ENCODE data around the gene DNAH12.
A peak's percentile ranks its signal among the peaks of the same experiment; 100 is the strongest.

Gene DNAH12, protein sequence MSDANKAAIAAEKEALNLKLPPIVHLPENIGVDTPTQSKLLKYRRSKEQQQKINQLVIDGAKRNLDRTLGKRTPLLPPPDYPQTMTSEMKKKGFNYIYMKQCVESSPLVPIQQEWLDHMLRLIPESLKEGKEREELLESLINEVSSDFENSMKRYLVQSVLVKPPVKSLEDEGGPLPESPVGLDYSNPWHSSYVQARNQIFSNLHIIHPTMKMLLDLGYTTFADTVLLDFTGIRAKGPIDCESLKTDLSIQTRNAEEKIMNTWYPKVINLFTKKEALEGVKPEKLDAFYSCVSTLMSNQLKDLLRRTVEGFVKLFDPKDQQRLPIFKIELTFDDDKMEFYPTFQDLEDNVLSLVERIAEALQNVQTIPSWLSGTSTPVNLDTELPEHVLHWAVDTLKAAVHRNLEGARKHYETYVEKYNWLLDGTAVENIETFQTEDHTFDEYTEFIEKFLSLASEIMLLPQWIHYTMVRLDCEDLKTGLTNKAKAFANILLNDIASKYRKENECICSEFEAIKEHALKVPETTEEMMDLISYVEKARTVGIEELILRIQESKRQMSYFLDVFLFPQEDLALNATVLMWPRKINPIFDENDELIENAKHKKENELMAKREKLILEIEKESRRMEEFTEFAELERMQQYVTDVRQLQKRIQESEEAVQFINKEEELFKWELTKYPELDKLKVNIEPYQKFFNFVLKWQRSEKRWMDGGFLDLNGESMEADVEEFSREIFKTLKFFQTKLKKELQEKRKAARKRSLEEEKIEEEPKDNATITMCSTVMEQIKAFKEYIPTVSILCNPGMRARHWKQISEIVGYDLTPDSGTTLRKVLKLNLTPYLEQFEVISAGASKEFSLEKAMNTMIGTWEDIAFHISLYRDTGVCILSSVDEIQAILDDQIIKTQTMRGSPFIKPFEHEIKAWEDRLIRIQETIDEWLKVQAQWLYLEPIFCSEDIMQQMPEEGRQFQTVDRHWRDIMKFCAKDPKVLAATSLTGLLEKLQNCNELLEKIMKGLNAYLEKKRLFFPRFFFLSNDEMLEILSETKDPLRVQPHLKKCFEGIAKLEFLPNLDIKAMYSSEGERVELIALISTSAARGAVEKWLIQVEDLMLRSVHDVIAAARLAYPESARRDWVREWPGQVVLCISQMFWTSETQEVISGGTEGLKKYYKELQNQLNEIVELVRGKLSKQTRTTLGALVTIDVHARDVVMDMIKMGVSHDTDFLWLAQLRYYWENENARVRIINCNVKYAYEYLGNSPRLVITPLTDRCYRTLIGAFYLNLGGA (N-terminal part only)

DNA sequence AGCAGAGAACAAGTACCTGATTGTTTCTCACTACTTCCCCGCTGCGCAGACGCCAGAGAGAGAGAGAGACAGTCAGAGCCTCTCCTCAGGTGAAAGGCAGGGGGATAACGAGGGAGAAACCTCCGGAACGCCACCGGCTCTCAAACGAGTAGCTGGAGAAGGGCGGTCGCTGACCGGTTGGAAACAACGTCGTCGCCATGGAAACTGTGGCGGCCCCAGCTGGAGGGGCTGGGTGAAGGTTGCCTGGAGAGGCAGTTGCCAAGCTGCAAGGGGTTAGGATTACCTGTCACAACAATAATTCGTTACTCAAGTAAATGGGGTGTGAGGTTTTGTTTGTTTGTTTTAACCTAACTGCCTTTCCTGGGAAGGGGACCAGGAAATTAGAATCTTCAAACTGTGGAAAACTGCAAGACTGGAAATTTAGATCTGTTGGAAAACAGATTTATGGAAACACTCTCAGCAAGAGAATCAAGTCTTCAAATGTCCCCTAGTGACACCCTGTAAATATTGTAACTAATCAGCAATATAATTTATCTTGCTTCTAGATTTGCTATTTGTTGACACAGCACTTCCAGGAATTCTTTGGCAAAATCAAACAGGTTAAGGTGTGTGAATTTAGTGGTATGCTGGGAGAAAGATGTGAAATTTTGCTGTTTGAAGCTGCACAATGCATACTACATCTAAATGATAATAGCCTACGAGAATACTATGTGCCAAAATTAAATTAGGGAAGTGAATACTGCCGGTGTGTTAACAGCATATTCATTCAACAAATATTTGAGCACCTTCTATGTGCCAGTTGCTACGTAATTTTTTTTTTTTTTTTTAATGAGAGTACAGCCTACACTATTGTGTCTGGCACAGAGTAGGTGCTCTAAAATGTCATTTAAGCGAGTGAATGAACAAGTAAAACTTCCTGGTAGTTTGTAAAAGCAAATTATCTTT lies at the start of gene DNAH12:
TSS of gene DNAH12 (minus strand) at position 164 of the 945 bp plus-strand sequence. CDS start 1,474 bp downstream, outside the sequence.
- DNase-seq: peak; percentile 79

DNA sequence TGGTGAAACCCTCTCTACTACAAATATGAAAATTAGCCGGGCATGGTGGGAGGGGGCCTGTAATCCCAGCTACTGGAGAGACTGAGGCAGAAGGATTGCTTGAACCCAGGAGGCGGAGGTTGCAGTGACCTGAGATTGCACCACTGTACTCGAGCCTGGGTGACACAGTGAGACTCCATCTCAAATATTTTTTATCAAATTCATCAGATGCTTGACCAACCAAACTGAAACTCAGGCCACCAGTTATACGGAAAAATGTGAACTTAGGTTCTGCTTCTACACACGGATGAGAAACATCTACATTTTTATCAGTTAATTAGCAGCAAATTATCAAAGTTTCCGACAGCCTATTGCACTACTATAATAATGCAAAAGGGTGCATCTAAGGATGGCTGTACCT lies 48.2 kb upstream of the DNAH12 start:
- no peak for DNase-seq

DNA sequence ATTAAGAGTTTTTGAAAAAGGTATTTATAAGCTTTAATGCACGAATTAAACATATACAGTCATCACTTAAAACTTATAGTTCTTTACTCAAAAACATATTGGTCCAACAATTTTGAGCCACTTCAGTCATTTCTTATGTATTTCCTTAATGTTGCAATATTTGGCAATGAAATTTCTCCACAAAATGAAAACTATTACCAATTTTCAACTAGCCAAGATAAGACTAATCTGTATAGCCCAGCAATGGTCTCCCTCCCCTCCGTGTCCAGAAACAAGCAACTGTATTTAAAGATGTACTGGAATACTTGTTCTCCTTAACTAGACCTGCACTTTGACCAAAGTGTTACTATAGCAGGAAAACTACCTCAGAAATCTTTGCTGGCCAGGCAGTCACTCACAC lies 43.8 kb upstream of the DNAH12 start:
- DNase-seq: no peak

DNA sequence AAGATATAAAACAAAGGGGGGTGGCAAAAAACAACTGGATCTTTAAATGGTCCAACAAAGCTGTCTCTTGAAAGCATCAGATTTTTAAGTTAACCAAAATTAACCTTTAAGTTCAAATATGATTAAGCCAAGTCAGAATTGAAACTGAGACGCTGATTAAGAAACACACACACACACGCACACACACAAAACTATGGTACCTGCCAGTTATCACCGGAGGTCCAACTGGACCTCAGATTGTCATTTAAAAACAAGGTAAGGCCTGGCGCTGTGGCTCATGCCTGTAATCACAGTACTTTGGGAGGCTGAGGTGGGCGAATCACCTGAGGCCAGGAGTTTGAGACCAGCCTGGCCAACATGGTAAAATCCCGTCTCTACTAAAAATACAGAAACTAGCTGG lies 42.6 kb upstream of the DNAH12 start:
- no peak for DNase-seq

DNA sequence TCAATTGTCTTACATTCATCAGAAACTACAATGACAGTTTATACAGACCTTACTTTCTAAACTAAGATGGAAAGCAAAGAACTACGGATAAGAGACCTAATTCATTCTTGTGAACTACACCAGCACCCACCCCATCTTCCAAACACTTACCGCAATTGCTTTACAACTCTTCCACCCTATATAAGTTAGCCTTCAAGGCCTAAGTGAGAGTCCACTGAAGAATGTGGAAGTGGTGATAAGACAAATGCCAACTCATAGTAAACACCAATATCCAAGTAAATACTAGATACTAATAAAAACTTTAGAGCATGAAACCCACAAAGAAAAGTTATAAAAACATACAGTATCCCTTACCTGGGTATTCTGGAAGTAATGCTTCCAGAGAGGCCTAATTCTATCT lies 39.4 kb upstream of the DNAH12 start:
- no peak for DNase-seq

DNA sequence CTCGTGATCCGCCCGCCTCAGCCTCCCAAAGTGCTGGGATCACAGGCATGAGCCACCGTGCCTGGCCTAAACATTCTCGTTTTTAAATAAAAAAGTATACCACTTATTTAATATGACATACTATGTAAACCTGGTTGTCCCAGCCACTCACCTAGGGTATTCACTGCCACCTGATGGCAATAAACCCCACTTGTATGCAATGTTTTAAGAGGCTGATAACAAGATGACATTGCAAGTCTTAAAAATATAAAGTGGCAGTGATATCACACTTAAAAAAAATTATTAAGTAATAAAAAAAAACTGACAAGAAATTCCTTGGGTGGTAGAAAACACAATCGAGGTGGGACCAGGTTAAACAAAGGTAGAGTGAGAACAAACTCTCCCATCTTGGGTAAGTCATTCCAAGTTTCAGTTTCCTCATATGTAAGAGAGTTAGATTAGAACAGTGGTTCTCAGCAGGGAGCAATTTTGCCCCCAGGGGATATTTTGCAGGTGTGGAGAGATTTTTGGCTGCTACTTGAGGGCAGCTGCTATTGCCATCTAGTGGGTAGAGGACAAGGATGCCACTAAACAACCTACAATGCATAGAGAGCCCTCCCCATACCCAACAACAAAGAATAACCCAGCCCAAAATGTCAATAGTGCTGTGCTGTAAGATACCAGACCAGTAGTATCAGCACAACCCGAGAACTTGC lies 38.5 kb upstream of the DNAH12 start:
- DNase-seq: no peak

DNA sequence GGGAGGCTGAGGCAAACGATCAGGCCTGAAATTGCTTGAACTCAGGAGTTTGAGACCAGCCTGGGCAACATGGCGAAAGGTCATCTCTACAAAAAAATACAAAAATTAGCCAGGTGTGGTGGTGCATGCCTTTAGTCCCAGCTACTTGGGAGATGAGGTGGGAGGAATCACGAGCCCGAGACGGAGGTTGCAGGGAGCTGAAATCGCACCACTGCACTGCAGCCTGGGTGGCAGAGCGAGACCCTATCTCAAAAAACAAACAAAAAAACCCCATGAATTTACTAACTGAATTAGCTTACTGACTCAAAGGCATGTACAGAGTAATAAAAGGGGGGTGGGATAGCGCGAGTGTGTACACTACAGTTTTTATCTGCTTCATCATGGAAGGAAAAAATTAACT lies 33.7 kb upstream of the DNAH12 start:
- no peak for DNase-seq

DNA sequence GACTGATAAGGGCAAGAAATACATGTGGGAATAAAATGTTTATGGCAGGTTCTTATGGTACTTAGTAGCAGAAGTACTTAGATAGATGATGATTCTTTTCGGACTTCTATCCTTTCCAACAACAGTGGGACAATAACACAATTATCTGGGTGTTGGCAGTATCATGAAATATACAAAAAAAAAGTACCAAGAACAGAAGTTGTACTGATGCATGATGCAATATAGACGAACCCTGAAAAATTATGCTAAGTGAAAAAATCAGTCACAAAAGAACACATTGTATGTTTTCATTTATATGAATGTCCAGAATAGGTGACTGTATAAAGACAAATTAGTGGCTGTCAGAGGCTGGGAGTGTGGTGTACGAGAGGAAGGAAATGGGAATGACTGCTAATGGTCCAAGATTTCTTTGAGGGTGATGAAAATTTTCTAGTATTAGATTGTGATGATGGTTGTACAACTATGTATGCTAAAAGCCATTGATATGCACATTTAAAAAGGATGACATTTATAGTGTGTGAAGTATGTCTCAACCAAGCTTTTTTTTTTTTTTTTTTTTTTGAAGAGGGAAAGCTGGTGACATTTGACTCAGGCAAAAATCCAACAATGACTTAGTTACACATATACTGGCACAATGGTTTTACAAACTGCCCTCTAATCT lies 32.0 kb upstream of the DNAH12 start:
- DNase-seq: no peak

DNA sequence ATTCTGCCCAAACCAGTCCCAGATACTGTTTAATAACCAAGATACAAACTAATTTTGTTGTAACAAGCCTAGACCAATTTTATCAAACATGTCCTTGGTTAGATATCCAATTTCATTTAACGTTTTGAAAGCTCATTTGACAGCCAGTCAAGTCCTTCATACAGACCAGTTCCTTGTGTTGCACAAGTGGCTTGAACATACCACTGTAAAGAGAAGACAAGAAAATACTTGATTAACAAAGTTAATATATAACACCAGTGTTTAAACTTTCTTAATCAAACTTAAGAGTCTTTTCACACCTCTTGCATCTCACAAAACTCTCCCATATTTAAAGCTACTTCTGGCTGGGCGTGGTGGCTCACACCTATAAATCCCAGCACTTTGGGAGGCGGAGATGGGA lies 28.0 kb upstream of the DNAH12 start:
- no peak for DNase-seq

DNA sequence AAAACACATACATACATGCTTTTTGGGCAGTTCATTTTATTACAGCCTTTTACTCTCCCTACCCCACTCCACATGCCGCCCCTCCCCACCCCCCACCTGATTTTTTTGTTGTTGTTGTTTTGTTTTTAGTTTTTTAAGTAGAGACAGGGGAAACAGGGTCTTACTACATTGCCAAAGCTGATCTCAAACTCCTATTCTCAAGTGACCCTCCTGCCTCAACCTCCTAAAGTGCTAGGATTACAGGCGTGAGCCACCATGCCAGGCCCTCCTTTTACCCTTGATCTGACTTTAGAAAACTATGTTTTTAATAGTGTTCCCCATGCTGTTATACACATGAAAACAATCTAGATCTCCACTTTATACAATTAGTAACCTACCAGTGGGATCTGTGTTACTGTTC lies 26.7 kb upstream of the DNAH12 start:
- no peak for DNase-seq

DNA sequence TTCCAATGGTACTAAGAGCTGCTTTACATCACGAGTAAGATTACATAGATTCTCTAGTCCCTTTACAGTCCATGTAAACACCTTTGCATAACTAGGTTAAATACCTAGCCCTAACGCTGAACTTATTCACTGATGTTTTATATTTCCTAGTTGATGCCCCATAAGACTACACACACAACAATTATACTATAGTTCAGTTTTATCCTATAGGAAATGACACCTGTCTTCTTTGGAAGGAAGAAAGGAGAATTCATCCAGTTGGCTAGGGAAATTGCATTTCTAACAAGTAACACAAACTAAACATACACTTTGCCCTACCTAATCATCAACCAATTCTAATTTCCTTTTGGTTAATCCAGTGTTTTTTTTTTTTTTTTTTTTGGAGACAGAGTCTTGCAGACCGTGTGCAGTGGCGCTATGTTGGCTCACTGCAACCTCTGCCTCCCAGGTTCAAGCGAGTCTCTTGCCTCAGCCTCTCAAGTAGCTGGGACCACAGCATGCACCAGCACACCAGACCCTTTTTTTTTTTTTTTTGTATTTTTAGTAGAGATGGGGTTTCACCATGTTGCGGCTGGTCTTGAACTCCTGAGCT lies 25.8 kb upstream of the DNAH12 start:
- no peak for DNase-seq

DNA sequence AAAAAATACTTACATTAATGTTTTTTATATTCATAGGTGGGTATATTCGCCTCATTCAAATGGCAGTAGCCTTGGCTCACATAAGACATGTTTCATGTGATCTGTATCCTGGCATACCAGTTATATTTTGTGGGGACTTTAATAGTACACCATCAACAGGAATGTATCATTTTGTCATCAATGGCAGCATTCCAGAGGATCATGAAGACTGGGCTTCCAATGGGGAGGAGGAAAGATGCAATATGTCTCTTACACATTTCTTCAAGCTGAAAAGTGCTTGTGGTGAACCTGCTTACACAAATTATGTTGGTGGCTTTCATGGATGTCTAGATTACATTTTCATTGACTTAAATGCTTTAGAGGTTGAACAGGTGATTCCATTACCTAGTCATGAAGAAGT lies 15.4 kb upstream of the DNAH12 start:
- DNase-seq: no peak

DNA sequence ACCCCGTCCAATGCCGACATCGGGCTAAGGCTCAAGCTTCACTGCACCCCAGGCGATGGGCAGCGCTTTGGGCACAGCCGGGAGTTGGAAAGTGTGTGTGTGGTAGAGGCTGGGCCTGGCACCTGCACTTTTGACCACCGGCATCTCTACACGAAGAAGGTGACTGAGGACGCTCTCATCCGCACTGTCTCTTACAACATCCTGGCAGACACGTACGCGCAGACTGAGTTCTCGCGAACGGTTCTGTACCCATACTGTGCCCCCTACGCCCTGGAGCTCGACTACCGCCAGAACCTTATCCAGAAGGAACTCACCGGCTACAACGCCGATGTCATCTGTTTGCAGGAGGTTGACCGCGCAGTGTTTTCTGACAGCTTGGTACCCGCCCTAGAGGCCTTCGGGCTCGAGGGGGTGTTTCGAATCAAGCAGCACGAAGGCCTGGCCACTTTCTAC lies 13.0 kb upstream of the DNAH12 start:
- DNase-seq: no peak

DNA sequence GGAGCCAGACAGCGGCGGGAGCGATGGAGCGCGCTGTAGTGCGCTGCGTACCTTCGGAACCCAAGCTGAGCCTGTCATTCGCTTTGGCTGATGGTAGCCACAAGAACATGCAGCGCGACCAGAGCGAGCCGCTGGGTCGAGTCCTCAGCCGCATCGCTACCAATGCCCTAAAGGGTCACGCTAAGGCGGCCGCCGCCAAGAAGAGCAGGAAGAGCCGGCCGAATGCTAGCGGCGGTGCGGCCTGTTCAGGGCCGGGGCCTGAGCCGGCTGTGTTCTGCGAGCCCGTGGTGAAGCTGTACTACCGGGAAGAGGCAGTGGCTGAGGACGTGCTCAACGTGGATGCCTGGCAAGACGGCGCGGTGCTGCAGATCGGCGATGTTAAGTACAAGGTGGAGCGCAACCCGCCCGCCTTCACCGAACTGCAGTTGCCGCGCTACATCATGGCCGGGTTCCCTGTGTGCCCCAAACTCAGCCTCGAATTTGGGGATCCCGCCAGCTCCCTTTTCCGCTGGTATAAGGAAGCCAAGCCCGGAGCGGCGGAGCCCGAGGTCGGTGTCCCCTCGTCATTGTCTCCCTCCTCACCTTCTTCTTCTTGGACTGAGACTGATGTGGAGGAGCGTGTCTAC lies 12.4 kb upstream of the DNAH12 start:
- no peak for DNase-seq

DNA sequence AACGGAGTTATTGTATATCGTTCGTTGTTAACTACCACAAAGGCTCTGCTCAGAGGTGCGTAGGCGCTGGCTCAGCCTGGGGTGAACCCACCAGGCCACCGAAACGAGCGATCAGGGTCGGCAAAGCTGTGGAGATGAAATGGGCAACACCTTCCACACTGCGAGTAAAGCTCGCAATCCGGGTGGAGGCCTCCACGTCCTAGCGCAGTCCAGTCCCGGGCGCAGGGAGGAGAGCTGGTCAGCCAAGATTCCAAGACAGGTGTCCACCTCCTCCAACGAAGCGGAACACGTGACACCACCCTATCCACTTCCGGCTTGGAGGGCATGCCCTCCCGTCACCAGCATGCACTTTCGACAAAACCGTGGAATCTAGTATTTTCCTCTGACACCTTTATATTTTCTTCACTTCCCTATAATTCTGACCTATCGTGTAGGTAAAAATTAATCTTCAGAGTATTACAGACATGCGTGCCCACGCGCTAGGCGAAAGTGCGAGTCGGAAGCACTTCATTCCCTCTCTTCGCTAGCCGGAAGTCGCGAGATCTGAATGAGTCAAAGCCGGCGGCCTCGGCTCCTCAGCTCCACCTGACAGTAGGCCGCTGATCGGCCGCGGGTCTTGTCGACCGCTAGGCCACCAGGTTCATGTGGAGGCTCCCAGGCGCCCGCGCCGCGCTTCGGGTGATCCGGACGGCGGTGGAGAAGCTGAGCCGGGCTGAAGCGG lies 11.8 kb upstream of the DNAH12 start, which contains the start of gene PDE12:
TSS of gene PDE12 (plus strand) at position 537 of the 721 bp plus-strand sequence. CDS start at position 643, 106 bp downstream.
- DNase-seq: peak; percentile 79

DNA sequence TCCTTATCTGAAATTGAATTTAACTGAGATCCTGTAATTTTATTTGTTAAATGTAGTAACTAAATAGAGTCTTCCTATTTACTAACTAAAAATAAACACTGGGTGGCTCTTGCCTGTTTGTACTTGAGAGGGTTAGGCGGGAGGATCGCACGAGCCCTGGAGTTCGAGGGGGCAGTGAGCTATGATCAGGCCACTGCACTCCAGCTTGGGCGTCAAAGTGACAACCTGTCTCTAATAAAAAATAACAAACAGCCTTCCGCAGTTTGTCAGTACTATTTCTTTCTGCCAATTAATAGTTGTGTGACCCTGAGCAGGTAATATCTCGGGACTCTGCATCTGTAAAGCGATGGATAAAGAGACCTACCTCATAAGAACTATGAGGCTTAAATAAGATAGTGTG lies 11.2 kb upstream of the DNAH12 start:
- no peak for DNase-seq

DNA sequence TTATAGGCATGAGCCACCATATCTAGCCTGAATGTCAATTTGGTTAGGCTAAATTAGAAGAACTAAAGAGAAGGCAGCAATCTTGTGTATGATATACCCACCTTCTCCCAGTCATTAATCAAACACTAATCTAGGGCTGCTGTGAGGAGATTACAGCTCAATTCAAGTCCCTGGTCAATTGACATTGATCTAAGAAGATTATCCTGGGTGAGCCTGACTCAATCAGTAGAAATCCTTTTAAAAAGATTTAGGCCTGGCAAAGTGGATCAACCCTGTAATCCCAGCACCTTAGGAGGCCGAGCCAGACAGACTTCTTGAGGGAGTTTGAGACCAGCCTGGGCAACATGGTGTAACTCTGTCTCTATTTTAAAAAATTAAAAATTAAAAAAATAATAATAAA lies 2.5 kb upstream of the DNAH12 start:
- no peak for DNase-seq

DNA sequence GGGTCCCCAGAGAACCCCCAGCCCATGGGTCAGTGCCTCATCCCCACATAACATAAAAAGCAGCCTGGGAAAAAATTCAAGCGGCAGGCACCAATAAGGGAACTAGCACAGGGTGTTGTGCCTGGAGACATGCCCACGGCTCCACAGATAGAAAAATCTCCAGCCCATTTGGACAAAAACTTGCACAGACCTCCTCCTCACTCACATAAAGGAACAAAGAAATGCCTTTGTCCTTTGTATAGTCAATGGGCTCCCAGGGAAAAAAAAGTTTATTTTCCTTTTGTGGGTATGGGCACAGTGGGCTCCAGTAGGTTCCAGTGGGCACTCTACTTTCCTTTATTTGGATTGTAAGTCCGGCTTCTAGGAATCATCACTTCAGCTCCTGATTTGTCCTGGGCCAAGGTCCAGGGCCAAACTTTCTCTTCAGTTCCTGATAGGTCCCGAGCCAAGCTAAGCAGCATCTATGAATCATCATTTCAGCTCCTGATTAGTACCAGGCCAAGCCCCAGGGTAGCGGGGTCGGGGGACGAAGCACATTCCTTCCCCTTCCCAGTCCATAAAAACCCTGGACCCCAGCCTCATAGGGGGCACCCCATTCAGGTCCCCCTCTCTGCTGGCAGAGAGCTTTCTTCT lies 1.6 kb upstream of the DNAH12 start:
- no peak for DNase-seq

DNA sequence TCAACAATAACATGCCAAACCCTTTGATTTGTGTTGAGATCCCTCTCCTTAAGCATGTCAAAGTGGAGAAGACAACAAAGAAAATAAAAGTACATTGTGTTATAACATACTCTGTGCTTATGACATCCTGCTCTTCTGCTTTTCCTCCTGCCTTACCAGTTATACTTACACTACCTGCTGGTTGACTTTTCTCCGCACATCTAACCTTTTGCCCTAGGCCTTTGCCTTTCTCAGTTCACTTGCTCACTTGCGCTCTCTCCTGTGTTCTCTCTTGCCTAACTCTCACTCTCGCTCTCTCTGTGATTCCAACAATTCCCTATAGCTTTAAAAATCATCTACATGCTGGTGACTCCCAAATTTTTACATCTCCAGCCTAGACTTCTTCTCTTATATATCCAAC lies 5.7 kb downstream of the DNAH12 start:
- DNase-seq: no peak

All from NCI-H1092 (cell line).